ENCODE data around the gene TAF3.

Gene TAF3

GRCh38 chr10:7937315-7937945 lies 119.1 kb downstream of the TAF3 start:
- no peak for DNase-seq

DNA sequence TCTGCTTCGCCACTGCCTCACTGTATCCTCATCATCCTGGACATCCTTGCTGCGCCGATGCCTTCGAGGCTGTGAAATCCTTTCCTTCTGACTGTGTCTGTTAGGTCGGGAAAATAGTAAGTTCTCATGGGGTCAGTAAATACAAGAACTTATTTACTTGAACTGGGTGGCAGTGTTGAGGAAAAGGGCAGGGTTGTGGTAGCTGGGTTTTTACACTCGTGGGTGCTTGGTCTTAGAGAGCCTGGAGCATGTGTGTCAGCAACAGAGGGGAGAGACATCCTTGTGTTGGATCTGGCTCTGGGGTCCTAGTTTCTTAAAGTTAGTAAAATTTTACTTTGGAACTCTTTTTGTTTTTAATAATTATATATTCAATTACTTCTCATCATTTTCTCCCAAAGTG lies 123.3 kb downstream of the TAF3 start:
- DNase-seq = no peak

DNA sequence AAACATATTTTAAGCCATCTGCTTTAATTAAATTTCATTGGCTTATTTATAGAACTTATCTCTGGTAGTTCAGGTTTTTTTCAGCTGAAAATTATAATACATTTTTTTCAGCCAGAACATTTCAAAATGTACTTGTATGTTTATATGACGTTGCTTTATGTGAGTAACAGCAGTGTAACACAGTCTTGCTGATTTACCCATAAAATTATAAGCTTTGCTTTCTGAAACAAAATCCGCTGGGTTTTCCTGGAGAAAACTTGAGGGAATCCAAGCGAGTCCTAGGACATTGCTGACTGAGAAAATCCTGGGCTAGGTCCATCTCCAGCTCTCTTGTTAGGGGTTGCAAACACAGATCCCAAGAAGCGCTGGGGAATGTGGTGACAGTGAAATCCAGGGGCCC lies 124.0 kb downstream of the TAF3 start:
- DNase-seq = no peak

DNA sequence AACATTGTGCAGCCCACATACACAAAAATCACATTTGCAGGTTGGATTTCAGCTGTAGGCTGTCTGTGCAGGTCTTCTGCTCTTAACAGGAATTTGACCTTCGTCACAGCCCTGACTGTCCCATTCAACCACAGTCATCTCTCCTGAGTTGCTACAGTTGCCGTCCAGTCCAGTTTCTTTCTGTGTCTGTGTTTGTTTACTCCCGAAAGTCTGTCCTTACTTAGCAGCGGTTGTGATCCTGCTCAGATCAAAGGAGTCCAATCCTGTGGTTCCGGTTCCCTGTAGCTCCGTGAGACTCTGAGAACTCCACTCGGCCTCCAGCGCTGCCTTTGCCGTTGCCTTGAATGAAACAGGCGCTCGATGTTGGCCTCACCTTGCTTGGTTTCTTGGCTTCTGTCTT lies 124.6 kb downstream of the TAF3 start:
- no peak for DNase-seq

- no peak for DNase-seq
Observed at GRCh38 chr10:7944215-7944480, 125.8 kb downstream of the TAF3 start.

GRCh38 chr10:7944537-7944936 lies 126.2 kb downstream of the TAF3 start:
- no peak for DNase-seq

GRCh38 chr10:7945034-7945433 lies 126.7 kb downstream of the TAF3 start:
- no peak for DNase-seq

DNA sequence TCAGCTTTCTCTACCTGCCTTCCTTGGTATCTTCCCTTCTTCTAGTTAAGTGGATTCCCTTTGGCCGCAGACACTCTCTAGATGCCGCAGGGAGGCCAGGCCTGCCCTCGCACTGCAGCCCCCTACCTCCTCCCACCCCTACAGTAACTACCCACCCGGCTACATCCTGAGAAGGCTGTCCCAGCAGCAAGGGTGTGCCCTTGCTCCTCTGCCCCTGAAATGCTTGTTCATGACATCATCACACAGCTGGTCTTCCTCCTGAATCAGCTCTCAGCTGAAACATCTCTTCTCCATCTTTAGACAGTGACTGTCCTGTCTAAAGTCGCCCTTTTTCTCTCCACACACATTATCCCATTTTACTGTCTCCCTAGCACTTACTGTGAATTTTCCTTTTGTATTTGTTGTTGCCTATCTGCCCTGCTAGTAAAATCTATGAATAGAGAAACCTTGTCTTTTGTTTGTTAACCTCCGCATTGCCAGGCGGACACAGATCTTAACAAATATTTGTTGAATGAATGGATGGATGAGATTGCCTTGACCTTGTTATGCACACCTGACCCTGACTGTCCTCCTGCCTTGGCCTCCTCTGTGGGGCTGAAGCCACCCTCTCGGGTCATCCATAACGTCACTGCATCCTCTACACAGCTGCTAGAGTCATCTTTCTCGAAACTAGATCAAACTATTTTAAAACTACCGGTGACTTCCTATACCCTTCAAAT lies 127.3 kb downstream of the TAF3 start:
- DNase-seq = no peak

- no peak for DNase-seq
Observed at GRCh38 chr10:7948371-7949000, 130.2 kb downstream of the TAF3 start.

- no peak for DNase-seq
Observed at GRCh38 chr10:7950981-7951847, 132.9 kb downstream of the TAF3 start.

GRCh38 chr10:7952266-7952665 lies 134.0 kb downstream of the TAF3 start:
- no peak for DNase-seq

DNA sequence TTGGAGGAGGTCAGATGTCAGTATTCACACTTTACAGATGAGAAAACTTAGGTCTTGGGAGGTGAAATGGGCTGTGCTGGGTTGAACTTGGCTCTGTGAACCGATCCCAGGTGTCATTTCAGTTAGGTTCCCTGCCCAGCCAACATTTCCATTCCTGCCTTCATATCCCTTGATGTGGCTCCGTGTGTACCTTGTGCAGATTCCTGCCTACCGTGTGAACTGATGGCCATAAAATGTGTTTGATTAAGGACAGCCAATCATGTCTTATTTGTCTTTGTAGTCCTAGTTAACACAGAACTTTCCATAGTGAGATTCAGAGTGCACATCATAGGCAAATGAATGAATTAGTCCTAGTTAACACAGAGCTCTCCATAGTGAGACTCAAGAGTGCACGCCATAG lies 135.1 kb downstream of the TAF3 start:
- no peak for DNase-seq

- no peak for DNase-seq
Observed at GRCh38 chr10:7955446-7955845, 137.1 kb downstream of the TAF3 start.

GRCh38 chr10:7956508-7956907 lies 138.2 kb downstream of the TAF3 start:
- no peak for DNase-seq

GRCh38 chr10:7957591-7957990 lies 139.3 kb downstream of the TAF3 start:
- no peak for DNase-seq

GRCh38 chr10:7958442-7958841 lies 140.1 kb downstream of the TAF3 start:
- no peak for DNase-seq

GRCh38 chr10:7960108-7960507 lies 141.8 kb downstream of the TAF3 start:
- DNase-seq = no peak

GRCh38 chr10:7962592-7962991 lies 144.3 kb downstream of the TAF3 start:
- no peak for DNase-seq

GRCh38 chr10:7965457-7965856 lies 147.2 kb downstream of the TAF3 start:
- DNase-seq = no peak

GRCh38 chr10:7967035-7967434 lies 148.7 kb downstream of the TAF3 start:
- no peak for DNase-seq

- DNase-seq = no peak
Observed at GRCh38 chr10:7968510-7969112, 150.3 kb downstream of the TAF3 start.

DNA sequence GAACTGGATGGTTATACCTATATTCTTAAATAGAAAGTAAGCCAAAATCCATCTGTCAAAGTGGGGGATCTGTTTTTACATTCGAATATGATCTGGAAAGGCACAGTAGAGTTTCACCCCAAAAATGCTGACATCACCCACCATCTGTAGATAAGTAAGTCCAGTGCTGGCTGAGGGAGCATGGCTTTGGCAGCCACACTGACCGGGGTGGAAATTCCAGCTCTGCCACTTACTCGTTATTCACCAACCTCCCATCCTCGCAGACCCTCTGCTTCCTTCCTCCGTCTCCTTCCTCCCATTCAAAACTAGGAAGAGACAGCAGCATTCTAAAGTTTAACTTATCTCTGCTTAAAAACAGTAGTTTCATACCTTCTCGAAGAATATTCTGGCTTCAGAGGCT lies 151.3 kb downstream of the TAF3 start:
- DNase-seq = no peak

DNA sequence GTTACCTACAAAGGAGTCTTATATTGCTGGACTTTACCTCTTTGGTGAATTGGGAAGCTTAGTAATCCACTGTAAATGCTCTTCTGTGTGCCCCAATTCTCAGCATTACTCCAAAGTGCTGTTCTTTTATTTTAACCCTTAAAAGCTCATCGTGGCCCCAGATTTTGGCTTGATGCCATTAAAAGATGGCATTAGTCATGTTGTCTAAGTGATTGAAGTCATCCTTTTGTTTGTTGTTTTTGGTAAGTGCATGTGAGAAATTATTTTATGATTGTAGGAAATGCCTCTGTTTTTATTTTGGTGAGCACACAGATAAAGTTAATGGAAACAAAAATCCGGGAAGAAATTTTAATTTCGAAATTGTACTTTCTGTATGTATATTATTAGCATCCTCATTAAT lies 153.6 kb downstream of the TAF3 start:
- no peak for DNase-seq

Measured in NCI-H345 (cell line).